ENCODE data around the gene THBS2.

The THBS2 gene

DNA sequence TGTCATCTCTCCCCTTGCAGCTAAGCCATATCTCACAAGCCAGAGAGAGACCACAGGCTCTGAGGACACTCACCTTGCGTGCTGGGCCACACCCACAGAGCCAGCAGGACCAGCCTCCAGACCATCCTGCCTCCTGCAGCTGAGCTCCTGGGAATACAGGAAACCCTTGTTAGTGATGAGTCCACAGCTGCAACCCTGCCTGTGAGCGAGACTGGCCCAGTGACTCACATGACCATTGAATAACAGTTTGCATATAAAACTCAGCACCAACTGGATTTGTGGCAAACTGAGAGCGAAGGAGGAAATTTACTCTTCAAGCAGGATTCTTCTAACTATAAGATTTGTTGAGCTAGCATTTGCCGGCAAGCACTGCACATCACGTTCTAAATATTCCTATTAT is 3.0 kb downstream of the THBS2 start:
- DNase-seq (ENCODE audit: low read depth, low spot score) = no peak

DNA sequence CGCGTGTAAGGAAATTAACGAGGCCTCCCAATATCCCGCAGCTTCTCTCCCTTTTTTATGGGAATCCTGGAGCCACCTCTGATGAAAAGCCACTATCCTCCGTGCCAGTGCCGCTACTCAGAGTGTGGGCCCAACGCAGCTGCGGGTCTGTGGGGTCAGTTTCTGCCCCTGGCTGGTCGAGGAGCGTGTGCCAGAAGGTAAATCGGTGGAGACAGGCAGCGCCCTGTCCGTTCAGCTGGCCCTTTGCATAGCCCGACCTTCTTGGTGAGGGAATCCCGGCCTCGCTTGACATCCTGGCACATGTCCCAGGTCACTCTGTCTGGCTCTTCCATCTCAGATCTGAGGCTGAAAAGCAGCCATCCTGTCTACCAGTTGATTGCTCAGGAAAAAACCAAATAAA is 4.6 kb downstream of the THBS2 start:
- DNase-seq (ENCODE audit: low read depth, low spot score) = no peak

GRCh38 chr6:169248521-169248971 is 5.1 kb downstream of the THBS2 start:
- no peak for DNase-seq (ENCODE audit: low read depth, low spot score)

DNA sequence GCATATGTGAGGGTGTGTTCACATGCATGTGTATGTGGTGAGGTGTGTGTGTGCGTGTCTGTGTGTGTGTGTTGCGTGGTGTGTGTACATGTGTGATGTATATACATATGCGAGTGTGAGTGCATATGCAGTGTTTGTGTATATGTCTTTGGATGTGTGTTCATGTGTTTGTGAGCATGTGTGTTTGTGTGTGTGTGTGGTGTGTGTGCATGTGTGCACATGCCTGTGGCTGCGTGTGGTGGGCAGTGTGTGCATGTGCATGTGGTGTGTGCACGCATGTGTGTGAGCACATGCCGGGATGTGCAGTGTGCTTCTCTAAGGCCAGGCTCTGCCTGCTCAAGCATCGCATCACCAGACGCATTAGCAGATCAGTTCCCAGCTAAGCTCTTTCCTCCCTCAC is 5.7 kb downstream of the THBS2 start:
- DNase-seq (ENCODE audit: low read depth, low spot score) = no peak

DNA sequence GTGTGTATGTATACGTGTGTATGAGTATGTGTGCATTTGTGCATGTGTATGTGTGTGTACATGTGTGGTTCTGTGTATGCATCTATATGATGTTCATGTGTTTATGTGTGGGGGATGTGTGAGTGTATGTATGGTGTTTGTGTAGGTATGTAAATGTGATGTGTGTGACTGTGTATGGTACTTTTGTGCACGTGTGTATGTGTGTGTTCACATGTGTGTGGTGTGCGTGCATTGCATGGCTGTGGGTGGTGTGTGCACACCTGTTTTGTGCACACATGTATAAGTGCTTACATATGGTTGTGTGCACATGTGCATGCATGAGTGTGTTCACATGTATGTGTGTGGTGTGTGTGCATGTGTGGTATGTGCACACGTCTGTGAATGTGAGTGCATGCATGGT is 6.2 kb downstream of the THBS2 start:
- DNase-seq (ENCODE audit: low read depth, low spot score) = no peak

- no peak for DNase-seq (ENCODE audit: low read depth, low spot score)
Measured at GRCh38 chr6:169246445-169246844, 7.2 kb downstream of the THBS2 start.

DNA sequence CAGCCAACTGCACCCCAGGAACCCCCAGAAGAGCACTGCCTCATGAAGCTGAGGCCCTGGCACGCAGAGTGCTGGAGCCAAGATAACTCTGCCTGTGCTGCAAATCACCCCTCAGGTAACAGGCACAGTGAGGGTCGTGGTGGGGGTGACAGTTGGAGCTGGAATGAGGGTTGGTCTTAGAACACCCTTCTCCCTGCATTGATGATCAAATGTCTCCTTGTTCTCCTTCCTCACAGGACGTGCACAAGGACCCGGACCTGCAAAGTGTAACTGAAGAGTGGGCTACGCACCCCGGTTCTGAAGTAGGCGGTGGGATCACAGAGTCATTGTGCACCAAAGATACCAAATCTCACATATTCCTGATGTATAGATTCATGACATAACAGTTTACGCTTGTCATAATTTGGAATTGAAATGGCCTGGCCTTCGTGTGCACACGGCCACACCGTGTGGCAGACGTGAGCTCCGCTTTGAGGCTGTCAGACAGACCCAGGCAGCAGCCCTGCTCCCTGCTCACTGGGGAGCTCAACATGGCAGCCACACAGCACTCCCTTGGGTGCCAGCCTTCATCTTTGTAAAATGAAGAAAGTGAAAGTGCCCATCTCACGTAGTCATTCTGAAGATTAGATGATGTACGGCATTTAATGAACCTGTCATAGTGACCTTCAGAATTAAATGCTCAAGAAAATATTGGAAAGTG is 8.8 kb downstream of the THBS2 start:
- no peak for DNase-seq (ENCODE audit: low read depth, low spot score)

- no peak for DNase-seq (ENCODE audit: low read depth, low spot score)
Measured at GRCh38 chr6:169243661-169244060, 10.0 kb downstream of the THBS2 start.

DNA sequence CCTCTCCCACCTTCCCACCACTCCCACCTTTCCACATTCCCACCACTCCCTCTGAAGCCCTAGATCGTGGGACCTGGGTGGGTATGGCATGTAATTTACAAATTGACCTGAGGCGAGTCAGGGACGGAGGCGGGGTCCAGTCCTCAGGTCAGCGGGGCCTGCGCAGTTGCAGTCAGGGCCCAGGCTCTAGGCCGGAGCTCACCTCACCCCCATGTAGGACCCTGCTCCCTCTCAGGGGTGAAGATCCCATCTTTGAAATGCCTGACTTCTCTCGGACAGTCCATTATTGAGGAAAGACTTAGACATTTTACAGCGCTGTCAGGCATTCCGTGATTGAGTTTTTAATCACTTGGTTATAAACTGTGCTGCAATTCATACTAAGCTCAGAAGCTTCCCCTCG is 10.5 kb downstream of the THBS2 start:
- no peak for DNase-seq (ENCODE audit: low read depth, low spot score)

GRCh38 chr6:169241688-169242350 is 11.8 kb downstream of the THBS2 start:
- no peak for DNase-seq (ENCODE audit: low read depth, low spot score)

DNA sequence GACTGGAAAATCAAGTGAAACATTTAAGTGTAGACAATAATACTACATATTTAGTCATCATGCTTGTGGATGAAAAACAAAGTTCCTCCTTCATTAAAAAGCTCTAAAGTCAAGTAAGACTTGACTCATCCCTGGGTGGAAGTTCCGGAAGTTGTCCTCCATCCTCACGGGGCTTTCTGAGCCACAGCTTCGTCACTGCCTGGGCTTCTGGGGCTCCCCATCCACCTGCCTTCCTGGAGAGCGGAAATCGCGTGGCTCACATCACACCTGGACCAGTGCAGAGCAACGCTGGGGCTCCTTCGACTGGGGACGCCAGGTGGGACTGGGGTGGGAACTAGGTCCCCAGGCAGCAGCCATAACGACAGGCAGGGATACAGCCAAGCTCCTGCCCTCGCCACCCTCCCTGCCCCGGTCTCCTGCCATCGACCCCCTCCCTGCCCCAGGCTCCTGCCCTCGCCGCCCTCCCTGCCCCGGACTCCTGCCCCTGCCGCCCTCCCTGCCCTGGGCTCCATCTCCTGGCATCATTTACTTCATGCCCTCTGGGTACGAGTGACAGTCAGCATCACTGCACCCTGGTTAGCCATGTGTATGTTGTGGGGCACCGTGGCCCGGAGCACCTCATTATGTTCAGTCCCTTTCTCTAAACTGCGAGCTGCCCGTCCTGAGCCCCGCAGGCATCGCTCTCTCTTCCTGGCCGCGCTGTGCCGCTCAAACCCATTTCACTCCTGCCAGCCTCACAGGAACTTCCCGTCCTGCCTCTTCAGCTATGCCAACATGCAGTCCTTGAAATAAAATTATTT is 12.9 kb downstream of the THBS2 start:
- no peak for DNase-seq (ENCODE audit: low read depth, low spot score)

GRCh38 chr6:169240125-169240524 is 13.5 kb downstream of the THBS2 start:
- no peak for DNase-seq (ENCODE audit: low read depth, low spot score)

DNA sequence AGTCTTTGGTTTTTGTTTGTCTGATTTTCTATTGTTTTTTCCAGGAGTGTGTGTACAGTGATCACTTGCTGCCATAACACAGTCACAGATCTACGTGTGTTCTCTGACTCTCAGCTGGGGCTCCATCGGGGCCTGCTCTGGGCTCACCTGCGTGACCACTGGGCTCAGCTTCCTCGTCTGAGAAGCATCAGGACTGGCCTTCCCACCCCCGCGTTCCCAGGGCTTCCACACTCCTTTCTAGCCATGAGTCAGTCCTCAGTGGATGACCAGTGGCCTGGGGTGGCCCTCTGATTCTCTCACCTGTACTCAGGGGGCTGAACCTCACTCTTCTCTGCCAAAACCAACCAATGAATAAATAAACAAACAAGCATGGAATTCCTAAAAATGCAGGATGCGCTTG is 14.5 kb downstream of the THBS2 start:
- DNase-seq (ENCODE audit: low read depth, low spot score) = no peak

DNA sequence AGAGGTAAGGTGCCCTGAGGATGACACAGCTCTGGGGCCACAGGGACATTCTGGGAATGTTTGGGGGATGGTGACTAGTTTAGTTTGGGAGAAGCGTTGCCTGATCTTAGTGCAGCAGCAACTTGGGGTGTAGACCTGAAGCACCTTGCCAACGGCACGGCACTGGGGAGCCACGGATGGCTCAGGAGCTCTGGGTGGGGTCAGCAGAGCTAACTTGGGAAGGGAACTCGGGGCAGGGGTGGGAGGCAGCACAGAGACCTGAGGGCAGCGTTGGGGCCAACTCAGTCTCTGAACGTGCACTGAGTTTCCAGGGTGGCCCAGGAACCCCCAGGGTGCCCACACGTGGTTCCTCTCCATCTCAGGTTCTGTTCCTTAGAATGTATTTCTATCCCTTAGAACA is 14.9 kb downstream of the THBS2 start:
- DNase-seq (ENCODE audit: low read depth, low spot score) = no peak

DNA sequence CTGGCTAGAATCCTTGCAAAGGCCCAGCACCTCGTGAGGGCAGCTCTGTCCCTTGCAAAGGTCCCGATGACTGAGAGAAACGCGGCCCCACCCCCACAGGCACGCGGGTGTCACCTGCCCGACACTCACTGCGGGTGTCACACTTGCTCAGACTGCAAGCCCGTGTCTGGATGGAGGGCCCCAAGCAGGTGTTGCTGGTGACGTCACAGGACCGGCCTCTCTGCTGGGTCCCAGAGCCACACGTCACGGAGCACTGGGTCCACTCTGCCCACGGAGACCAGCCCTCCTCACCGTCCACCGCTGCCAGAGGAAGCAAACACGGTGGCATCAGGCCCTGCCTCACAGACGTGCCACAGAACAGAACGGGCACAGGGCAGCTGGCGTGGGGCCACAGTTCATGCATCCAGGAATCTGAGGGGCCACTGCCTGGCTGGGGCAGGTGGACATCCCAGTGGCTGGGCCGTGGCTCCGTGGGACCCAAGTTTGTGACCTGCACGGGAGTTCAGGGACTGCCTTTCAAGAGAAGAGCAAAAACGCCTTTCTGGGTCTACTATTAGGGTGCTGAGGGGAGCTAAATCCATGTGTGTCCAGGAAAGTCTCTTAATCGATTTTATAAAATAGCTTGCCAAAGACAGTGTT is 16.0 kb downstream of the THBS2 start:
- DNase-seq (ENCODE audit: low read depth, low spot score) = no peak

DNA sequence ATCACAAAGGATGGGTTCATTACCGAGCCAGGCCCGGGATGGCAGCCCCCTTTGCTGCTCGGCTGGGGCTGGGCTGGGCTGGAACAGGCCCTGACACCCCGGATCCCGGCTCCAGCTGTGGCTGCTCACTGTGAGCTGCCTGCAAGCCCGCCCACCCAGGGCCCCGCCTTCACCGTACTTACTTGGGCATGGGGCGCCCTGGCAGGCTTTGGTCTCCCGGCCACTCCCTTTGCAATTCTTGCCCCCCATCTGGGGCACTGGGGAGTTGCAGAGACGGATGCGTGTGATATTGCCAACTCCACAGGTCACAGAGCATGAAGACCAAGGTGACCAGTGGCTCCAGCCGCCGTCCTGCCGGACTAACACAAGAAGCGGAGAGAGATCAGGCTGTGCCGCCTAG is 16.7 kb downstream of the THBS2 start:
- DNase-seq (ENCODE audit: low read depth, low spot score) = no peak

DNA sequence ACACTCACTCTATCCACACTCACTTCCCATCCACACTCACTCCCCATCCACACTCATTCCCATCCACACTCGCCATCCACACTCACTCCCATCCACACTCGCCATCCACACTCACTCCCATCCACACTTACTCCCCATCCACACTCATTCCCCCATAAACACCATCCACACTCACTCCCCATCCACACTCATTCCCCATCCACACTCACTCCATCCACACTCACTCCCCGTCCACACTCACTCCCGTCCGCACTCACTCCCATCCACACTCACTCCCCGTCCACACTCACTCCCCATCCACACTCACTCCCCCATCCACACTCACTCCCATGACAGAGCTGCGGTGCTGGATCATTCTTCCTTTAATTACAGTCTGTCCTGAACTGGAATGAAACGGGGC is 17.1 kb downstream of the THBS2 start:
- DNase-seq (ENCODE audit: low read depth, low spot score) = no peak

DNA sequence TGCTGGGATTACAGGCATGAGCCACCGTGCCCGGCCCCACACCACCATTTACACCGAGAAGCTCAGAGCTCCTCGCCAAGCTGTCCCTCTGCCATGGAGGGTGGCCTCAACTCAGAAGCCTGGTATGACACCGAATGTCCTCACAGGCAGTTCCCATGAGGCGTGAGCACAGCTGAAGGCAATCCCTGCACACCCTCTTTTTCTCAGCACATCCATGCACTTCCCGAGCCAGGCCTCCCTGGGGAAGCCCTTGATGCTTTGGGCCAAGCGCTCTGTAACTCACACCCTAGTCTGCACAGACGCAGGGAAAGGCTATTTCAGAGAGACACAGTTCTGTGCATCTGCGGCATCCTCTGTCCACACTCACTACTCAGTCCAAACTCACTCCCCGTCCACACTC is 18.4 kb downstream of the THBS2 start:
- DNase-seq (ENCODE audit: low read depth, low spot score) = no peak

DNA sequence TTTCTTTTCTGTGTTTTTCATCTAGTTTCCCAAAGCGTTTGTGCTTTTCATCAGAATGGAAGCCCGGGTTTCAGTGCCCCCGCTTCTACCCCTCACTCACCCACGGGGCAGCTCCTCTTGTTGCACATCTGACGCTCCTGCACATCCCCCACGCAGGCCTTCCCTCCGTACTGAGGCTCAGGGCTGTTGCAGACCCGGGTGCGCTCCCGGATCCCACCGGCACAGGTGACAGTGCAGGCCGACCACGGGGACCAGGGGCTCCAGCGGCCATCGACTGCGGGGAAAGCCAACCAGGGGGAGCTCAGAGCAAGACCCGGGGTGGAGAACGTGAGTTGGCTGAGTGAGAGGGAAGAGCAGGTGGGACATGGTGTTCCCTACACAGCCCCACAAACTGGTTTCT is 19.0 kb downstream of the THBS2 start:
- DNase-seq (ENCODE audit: low read depth, low spot score) = no peak

GRCh38 chr6:169233832-169234231 is 19.8 kb downstream of the THBS2 start:
- DNase-seq (ENCODE audit: low read depth, low spot score) = no peak

DNA sequence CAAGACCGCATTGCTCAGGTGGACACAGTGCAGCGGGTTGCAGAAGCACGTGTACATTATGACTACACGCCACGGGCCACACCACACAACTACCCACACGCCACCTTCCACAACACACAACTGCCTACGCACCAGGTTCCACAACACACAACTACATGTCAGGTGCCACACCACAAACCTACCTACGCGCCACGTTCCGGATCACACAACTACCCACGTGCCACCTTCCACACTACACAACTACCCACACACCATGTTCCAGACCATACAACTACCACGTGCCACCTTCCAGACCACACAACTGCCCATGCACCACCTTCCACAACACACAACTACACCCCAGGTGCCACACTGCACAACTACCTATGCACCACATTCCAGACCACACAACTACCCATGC is 20.5 kb downstream of the THBS2 start:
- DNase-seq (ENCODE audit: low read depth, low spot score) = no peak

DNA sequence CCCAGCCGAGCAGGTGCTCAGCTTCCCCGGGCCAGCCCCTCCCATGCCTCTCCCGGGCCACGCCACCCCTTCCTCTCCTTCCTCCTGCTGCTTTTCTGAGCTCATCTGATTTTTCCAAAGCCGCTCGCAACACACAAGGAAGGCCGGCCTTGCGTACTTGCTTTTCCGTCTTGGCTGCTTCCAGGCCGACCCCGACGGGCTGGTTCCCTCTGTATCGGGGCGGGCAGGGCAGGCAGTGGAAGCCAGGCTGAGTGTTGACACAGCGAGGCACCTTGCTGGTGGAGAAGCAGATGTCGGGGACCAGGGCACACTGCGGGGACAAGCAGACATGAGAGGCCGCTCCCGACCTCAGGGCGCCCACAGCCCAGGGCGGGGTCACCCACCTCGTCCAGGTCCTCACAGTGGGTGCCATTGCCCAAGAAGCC is 21.1 kb downstream of the THBS2 start:
- no peak for DNase-seq (ENCODE audit: low read depth, low spot score)

All from activated CD4-positive, CD25-positive, alpha-beta regulatory T cell treated with anti-CD3 and anti-CD28 coated beads, Interleukin-2, amount 50 U/mL, for 16 hours (primary cell).